Measurements from ENCODE around the gene ST6GALNAC2.

GRCh38 chr17:76578376-76578775, 7.3 kb downstream of the ST6GALNAC2 start:
- TF ChIP-seq CTCF (IDR thresholded peaks at IDR 0.05; ENCODE audit: low read depth, low read length, poor library complexity, severe bottlenecking) (no peak), EZH2phosphoT487 (IDR thresholded peaks at IDR 0.05; ENCODE audit: borderline replicate concordance, low read length) (no peak)
